Esophagus squamous epithelium (tissue), 4 donors: ENCODE measurements around the gene NTMT1.

ENCODE experiments used
- POLR2A ChIP-seq, 4 donors: fragments of 450-650 bp; IDR thresholded peaks; one replicate each; pipeline ENCODE4 v1.6.1; 2017; ENCODE audit warnings: antibody characterized with exemption in 4 of 4, mild to moderate bottlenecking in 4 of 4, moderate library complexity in 3 of 4
- TF ChIP-seq, protein P1 (sequence below), 6 experiments: fragments of 450-650 bp in 4 of 6; fragments of 200-600 bp in 2 of 6; sonication (generic) in 2 of 6; IDR thresholded peaks; one replicate each; pipeline ENCODE4 v1.5.1; 2016 to 2019; ENCODE audit warnings: antibody characterized with exemption in 6 of 6, mild to moderate bottlenecking in 4 of 6, moderate library complexity in 4 of 6

DNA sequence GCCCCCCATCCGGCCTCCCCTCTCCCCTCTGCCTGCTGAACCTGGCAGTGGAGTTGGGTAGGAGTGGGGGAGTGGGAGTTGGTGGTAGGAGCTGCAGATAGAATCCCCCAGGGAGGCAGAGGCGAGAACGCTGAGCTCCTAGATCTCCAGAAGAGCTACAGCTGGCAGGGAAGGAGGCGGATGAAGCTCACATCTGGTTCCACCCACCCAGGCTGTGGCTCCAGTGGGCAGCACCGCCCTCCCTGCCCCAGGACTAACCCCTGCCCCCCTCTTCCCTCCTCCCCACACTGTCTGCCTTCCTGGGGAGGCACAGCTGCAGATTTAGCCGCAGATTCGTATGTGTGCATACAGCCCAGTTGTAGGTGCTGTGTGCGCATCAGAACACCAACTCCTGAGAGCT lies 39.3 kb upstream of the NTMT1 start:
- TF ChIP-seq, protein P1, sequence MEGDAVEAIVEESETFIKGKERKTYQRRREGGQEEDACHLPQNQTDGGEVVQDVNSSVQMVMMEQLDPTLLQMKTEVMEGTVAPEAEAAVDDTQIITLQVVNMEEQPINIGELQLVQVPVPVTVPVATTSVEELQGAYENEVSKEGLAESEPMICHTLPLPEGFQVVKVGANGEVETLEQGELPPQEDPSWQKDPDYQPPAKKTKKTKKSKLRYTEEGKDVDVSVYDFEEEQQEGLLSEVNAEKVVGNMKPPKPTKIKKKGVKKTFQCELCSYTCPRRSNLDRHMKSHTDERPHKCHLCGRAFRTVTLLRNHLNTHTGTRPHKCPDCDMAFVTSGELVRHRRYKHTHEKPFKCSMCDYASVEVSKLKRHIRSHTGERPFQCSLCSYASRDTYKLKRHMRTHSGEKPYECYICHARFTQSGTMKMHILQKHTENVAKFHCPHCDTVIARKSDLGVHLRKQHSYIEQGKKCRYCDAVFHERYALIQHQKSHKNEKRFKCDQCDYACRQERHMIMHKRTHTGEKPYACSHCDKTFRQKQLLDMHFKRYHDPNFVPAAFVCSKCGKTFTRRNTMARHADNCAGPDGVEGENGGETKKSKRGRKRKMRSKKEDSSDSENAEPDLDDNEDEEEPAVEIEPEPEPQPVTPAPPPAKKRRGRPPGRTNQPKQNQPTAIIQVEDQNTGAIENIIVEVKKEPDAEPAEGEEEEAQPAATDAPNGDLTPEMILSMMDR (IDR thresholded peaks at IDR 0.05) = no peak
- TF ChIP-seq POLR2A (IDR thresholded peaks at IDR 0.05) = no peak
